Type B pancreatic cell (in vitro differentiated cells): ENCODE data around the gene SUPT3H. TPM values are rescaled to one million over a fixed set of nuclear protein-coding genes. Genes with fewer than 3 reads are reported as not detected.
"Not testable (repeated sequence)": the region's sequence is repeated elsewhere in the genome, so short reads cannot be mapped to it uniquely, and the experiment has no call there.

Source experiments
- DNase-seq: peaks from one replicate; pipeline ENCODE4 v3.0.0; 2021; ENCODE audit warnings: mixed read lengths; ENCODE audit not compliant: unreplicated experiment; ENCODE audit errors: extremely low spot score
- H3K27ac Mint-ChIP-seq: 2 replicates; pipeline ENCODE4 v1.8.0; 2021; ENCODE audit warnings: mild to moderate bottlenecking, mixed read lengths
- H3K27me3 Mint-ChIP-seq: 2 replicates; pipeline ENCODE4 v1.8.0; 2021; ENCODE audit warnings: mixed read lengths
- H3K36me3 Mint-ChIP-seq: 2 replicates; pipeline ENCODE4 v1.8.0; 2021; ENCODE audit warnings: mixed read lengths
- H3K4me1 Mint-ChIP-seq: one replicate; pipeline ENCODE4 v1.8.0; 2021; ENCODE audit warnings: mixed read lengths; ENCODE audit not compliant: unreplicated experiment
- H3K4me3 Mint-ChIP-seq: 2 replicates; pipeline ENCODE4 v1.8.0; 2021; ENCODE audit warnings: mild to moderate bottlenecking, mixed read lengths
- H3K9me3 Mint-ChIP-seq: 2 replicates; pipeline ENCODE4 v1.8.0; 2021; ENCODE audit warnings: mixed read lengths
- CTCF ChIP-seq: fragments of 200-600 bp; sonication (generic); conservative IDR thresholded peaks from 2 replicates; pipeline ENCODE4 v1.5.0; 2021; ENCODE audit warnings: antibody characterized with exemption, mild to moderate bottlenecking
- total RNA-seq: library from RNA; stranded (reverse); gene quantifications from 2 replicates; pipeline ENCODE4 v1.2.1, GENCODE V29; 2021; ENCODE audit warnings: low replicate concordance

The SUPT3H gene
- total RNA-seq, 1 donor from 2014 or later: 18.4 TPM

- Mint-ChIP-seq H3K27ac (no peak overlapping the region), H3K36me3 (peaks cover 18% of the 10 kb centered on the region), H3K4me1 (no peaks in the 10 kb centered on the region), H3K27me3 (no peaks in the 10 kb centered on the region), H3K4me3 (no peak overlapping the region), H3K9me3 (peaks cover 15% of the 10 kb centered on the region)
- no peak for TF ChIP-seq CTCF
- no peak for DNase-seq
Observed at GRCh38 chr6:45278367-45278766, 99.4 kb downstream of the SUPT3H start.

- H3K27ac Mint-ChIP-seq: not testable (repeated sequence)
- Mint-ChIP-seq H3K36me3 (peaks cover 18% of the 10 kb centered on the region), H3K9me3 (peaks cover 14% of the 10 kb centered on the region)
Observed at GRCh38 chr6:45277741-45278140, 100.0 kb downstream of the SUPT3H start.

GRCh38 chr6:45275358-45275757, 102.4 kb downstream of the SUPT3H start:
- no peak for DNase-seq
- H3K9me3 Mint-ChIP-seq: peaks cover 13% of the 10 kb centered on the region
- H3K4me1 Mint-ChIP-seq: no peaks in the 10 kb centered on the region
- no peaks in the 10 kb centered on the region for H3K27me3 Mint-ChIP-seq
- TF ChIP-seq CTCF: no peak
- H3K4me3 Mint-ChIP-seq: no peak overlapping the region
- peaks cover 18% of the 10 kb centered on the region for H3K36me3 Mint-ChIP-seq
- H3K27ac Mint-ChIP-seq: no peak overlapping the region

More at GRCh38 chr6:45277741-45278140, 100.0 kb downstream of the SUPT3H start:
- H3K27me3 Mint-ChIP-seq, H3K4me1 Mint-ChIP-seq, DNase-seq, H3K4me3 Mint-ChIP-seq: not testable (repeated sequence)

- no peak for TF ChIP-seq CTCF
- peaks cover 13% of the 10 kb centered on the region for H3K9me3 Mint-ChIP-seq
- H3K36me3 Mint-ChIP-seq: peaks cover 10% of the 10 kb centered on the region
- no peak overlapping the region for H3K27ac Mint-ChIP-seq
- H3K4me3 Mint-ChIP-seq: no peak overlapping the region
- no peaks in the 10 kb centered on the region for H3K4me1 Mint-ChIP-seq
- H3K27me3 Mint-ChIP-seq: no peaks in the 10 kb centered on the region
- DNase-seq: no peak
Observed at GRCh38 chr6:45272626-45273025, 105.1 kb downstream of the SUPT3H start.

GRCh38 chr6:45265246-45265645, 112.5 kb downstream of the SUPT3H start:
- Mint-ChIP-seq H3K4me1 (no peaks in the 10 kb centered on the region), H3K9me3 (no peaks in the 10 kb centered on the region), H3K4me3 (no peak overlapping the region), H3K36me3 (no peaks in the 10 kb centered on the region), H3K27ac (no peak overlapping the region), H3K27me3 (no peaks in the 10 kb centered on the region)
- TF ChIP-seq CTCF: no peak
- DNase-seq: no peak

- Mint-ChIP-seq H3K36me3 (no peaks in the 10 kb centered on the region), H3K27ac (no peak overlapping the region), H3K4me1 (no peaks in the 10 kb centered on the region), H3K4me3 (no peak overlapping the region), H3K27me3 (no peaks in the 10 kb centered on the region), H3K9me3 (peaks cover 5% of the 10 kb centered on the region)
- no peak for TF ChIP-seq CTCF
- no peak for DNase-seq
Observed at GRCh38 chr6:45260696-45261095, 117.0 kb downstream of the SUPT3H start.
